K562 (cell line): ENCODE results near the gene KARS1. TPM values are rescaled to one million over a fixed set of nuclear protein-coding genes. Genes with fewer than 3 reads are reported as not detected.

Source experiments
- ATF1 ChIP-seq, 2 experiments: fragments of 450-650 bp in 1 of 2; IDR thresholded peaks; 2 replicates each; pipeline ENCODE4 v1.6.1; 2016; ENCODE audit warnings: missing compliant biosample characterization in 1 of 2, missing genetic modification characterization in 1 of 2
- CBX5 ChIP-seq: IDR thresholded peaks from 2 replicates; pipeline ENCODE4 v1.6.1; 2014; ENCODE audit warnings: low read depth, borderline replicate concordance
- CTBP1 ChIP-seq: fragments of 450-650 bp; IDR thresholded peaks from 2 replicates; pipeline ENCODE4 v1.6.1; 2016; ENCODE audit warnings: borderline replicate concordance
- DDX20 ChIP-seq: fragments of 450-650 bp; IDR thresholded peaks from 2 replicates; pipeline ENCODE4 v1.6.1; 2016; ENCODE audit warnings: missing genetic modification characterization, low read depth, mild to moderate bottlenecking, missing compliant biosample characterization, moderate library complexity
- RBM14 ChIP-seq: fragments of 200-400 bp; formaldehyde crosslinking; IDR thresholded peaks from 2 replicates; pipeline ENCODE4 v1.6.1; 2018; ENCODE audit warnings: low read depth, mild to moderate bottlenecking, low read length, moderate library complexity, borderline replicate concordance; ENCODE audit not compliant: insufficient read depth
- SNRNP70 ChIP-seq: fragments of 200-400 bp; formaldehyde crosslinking; optimal IDR thresholded peaks from 2 replicates; pipeline ENCODE3; 2017; ENCODE audit warnings: low read depth, low read length
- TAF7 ChIP-seq: fragments of 450-650 bp; IDR thresholded peaks from 2 replicates; pipeline ENCODE4 v1.6.1; 2016; ENCODE audit warnings: missing genetic modification characterization, missing compliant biosample characterization
- WHSC1 ChIP-seq: IDR thresholded peaks from one replicate; pipeline ENCODE4 v1.6.1; 2012; ENCODE audit warnings: low read length, control low read depth, inconsistent platforms
- ZFX ChIP-seq: sonication (generic); formaldehyde crosslinking; IDR thresholded peaks from 2 replicates; pipeline ENCODE4 v1.8.0; 2022; ENCODE audit warnings: mild to moderate bottlenecking, missing genetic modification reagents, moderate library complexity
- ZNF124 ChIP-seq: sonication (generic); formaldehyde crosslinking; IDR thresholded peaks from 2 replicates; pipeline ENCODE4 v1.8.1; 2022; ENCODE audit warnings: missing genetic modification reagents
- ZNF165 ChIP-seq: fragments of 250-450 bp; sonication (Bioruptor Pico); IDR thresholded peaks from 2 replicates; pipeline ENCODE4 v1.4.0; 2020; ENCODE audit warnings: borderline replicate concordance
- ZNF274 ChIP-seq: IDR thresholded peaks from 2 replicates; pipeline ENCODE4 v1.6.1; 2011; ENCODE audit warnings: low read depth, mild to moderate bottlenecking, low read length, moderate library complexity, borderline replicate concordance
- ZNF57 ChIP-seq: fragments of 450-650 bp; formaldehyde crosslinking; IDR thresholded peaks from 2 replicates; pipeline ENCODE4 v1.4.0; 2020; ENCODE audit warnings: mild to moderate bottlenecking, moderate library complexity
- ZNF76 ChIP-seq: fragments of 250-450 bp; sonication (Bioruptor Pico); IDR thresholded peaks from 2 replicates; pipeline ENCODE4 v1.4.0; 2020; ENCODE audit warnings: mild to moderate bottlenecking, moderate library complexity, borderline replicate concordance
- polyA plus RNA-seq, 8 experiments: library from polyadenylated mRNA; depleted of rRNA in 4 of 8; stranded (reverse) in 5 of 8; unstranded in 3 of 8; fragments of >200 nt; fragmentation: Nextera tagmentation in 2 of 8; fragmentation: Illumina TruSeq in 1 of 8; extraction: Ambion mirVana in 2 of 8; extraction: Trizol in 1 of 8; gene quantifications; 2 replicates each; pipeline versions ENCODE4 v1.2.1 to v1.2.3, GENCODE V29; 2011 to 2014; ENCODE audit warnings: inconsistent platforms in 1 of 8, missing spikeins in 1 of 8
- total RNA-seq, 7 experiments: library from RNA; depleted of rRNA in 6 of 7; stranded (reverse); fragments of >200 nt in 6 of 7; fragmentation: Illumina TruSeq in 2 of 7; extraction: Trizol in 2 of 7; gene quantifications; 2 replicates each; pipeline versions ENCODE4 v1.2.1 to v1.2.3, GENCODE V29; 2011 to 2021; ENCODE audit warnings: low replicate concordance in 1 of 7
- TF ChIP-seq, protein P1 (sequence below): fragments of 250-450 bp; sonication (Bioruptor Pico); IDR thresholded peaks from 2 replicates; pipeline ENCODE4 v1.8.0; 2021; ENCODE audit warnings: moderate library complexity, mild to moderate bottlenecking, inconsistent platforms
- TF ChIP-seq, protein P2 (sequence below): fragments of 450-650 bp; formaldehyde crosslinking; IDR thresholded peaks from 2 replicates; pipeline ENCODE4 v1.4.0; 2020; ENCODE audit warnings: mild to moderate bottlenecking, moderate library complexity
- TF ChIP-seq, protein P3 (sequence below): sonication (generic); formaldehyde crosslinking; IDR thresholded peaks from 2 replicates; pipeline ENCODE4 v1.8.0; 2022; ENCODE audit warnings: mild to moderate bottlenecking, missing genetic modification reagents
- TF ChIP-seq, protein P4 (sequence below): fragments of 450-650 bp; IDR thresholded peaks from 2 replicates; pipeline ENCODE4 v1.6.1; 2016; ENCODE audit warnings: antibody characterized with exemption
- TF ChIP-seq, protein P5 (sequence below): fragments of 450-650 bp; IDR thresholded peaks from 2 replicates; pipeline ENCODE4 v1.6.1; 2016; ENCODE audit warnings: mild to moderate bottlenecking

KARS1 gene
- total and polyA plus RNA-seq, 9 of the 15 experiments (the other 6 are each of a cell fraction or from before 2014, with no cell fraction given): 223 to 386 (median 304) TPM

DNA sequence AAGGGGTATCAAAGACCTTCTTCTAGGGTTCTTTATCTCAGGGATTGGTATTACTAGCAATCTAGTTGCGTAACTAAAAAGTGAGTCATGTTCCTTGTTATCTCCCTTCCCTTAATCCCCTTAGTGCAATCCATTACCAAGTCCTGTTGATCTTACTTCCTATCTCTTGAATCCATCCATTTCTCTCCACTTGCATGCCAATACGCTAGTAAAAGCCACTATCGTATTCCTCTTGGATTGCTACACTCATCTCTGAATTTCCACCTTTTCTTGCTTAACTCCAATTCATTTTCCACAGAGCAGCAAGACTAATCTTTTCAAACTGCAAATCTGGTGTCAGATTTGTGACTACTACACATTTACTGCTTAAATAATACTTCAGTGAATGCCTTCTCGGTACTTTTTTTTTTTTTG lies 22.5 kb downstream of the KARS1 start (continued):
- TF ChIP-seq, protein P1, sequence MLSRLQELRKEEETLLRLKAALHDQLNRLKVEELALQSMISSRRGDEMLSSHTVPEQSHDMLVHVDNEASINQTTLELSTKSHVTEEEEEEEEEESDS: no peak
- TF ChIP-seq ZNF124 (CRISPR knock-in tag): no peak
- TF ChIP-seq, protein P2, sequence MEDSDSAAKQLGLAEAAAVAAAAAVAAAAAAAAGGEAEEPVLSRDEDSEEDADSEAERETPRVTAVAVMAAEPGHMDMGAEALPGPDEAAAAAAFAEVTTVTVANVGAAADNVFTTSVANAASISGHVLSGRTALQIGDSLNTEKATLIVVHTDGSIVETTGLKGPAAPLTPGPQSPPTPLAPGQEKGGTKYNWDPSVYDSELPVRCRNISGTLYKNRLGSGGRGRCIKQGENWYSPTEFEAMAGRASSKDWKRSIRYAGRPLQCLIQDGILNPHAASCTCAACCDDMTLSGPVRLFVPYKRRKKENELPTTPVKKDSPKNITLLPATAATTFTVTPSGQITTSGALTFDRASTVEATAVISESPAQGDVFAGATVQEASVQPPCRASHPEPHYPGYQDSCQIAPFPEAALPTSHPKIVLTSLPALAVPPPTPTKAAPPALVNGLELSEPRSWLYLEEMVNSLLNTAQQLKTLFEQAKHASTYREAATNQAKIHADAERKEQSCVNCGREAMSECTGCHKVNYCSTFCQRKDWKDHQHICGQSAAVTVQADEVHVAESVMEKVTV (CRISPR knock-in tag): no peak
- TF ChIP-seq, protein P3, sequence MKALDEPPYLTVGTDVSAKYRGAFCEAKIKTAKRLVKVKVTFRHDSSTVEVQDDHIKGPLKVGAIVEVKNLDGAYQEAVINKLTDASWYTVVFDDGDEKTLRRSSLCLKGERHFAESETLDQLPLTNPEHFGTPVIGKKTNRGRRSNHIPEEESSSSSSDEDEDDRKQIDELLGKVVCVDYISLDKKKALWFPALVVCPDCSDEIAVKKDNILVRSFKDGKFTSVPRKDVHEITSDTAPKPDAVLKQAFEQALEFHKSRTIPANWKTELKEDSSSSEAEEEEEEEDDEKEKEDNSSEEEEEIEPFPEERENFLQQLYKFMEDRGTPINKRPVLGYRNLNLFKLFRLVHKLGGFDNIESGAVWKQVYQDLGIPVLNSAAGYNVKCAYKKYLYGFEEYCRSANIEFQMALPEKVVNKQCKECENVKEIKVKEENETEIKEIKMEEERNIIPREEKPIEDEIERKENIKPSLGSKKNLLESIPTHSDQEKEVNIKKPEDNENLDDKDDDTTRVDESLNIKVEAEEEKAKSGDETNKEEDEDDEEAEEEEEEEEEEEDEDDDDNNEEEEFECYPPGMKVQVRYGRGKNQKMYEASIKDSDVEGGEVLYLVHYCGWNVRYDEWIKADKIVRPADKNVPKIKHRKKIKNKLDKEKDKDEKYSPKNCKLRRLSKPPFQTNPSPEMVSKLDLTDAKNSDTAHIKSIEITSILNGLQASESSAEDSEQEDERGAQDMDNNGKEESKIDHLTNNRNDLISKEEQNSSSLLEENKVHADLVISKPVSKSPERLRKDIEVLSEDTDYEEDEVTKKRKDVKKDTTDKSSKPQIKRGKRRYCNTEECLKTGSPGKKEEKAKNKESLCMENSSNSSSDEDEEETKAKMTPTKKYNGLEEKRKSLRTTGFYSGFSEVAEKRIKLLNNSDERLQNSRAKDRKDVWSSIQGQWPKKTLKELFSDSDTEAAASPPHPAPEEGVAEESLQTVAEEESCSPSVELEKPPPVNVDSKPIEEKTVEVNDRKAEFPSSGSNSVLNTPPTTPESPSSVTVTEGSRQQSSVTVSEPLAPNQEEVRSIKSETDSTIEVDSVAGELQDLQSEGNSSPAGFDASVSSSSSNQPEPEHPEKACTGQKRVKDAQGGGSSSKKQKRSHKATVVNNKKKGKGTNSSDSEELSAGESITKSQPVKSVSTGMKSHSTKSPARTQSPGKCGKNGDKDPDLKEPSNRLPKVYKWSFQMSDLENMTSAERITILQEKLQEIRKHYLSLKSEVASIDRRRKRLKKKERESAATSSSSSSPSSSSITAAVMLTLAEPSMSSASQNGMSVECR (CRISPR knock-in tag): no peak
- TF ChIP-seq, protein P4, sequence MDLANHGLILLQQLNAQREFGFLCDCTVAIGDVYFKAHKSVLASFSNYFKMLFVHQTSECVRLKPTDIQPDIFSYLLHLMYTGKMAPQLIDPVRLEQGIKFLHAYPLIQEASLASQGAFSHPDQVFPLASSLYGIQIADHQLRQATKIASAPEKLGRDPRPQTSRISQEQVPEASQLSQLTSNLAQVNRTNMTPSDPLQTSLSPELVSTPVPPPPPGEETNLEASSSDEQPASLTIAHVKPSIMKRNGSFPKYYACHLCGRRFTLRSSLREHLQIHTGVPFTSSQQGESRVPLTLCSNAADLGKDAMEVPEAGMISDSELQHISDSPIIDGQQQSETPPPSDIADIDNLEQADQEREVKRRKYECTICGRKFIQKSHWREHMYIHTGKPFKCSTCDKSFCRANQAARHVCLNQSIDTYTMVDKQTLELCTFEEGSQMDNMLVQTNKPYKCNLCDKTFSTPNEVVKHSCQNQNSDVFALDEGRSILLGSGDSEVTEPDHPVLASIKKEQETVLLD: no peak
- no peak for TF ChIP-seq RBM14
- TF ChIP-seq, protein P5, sequence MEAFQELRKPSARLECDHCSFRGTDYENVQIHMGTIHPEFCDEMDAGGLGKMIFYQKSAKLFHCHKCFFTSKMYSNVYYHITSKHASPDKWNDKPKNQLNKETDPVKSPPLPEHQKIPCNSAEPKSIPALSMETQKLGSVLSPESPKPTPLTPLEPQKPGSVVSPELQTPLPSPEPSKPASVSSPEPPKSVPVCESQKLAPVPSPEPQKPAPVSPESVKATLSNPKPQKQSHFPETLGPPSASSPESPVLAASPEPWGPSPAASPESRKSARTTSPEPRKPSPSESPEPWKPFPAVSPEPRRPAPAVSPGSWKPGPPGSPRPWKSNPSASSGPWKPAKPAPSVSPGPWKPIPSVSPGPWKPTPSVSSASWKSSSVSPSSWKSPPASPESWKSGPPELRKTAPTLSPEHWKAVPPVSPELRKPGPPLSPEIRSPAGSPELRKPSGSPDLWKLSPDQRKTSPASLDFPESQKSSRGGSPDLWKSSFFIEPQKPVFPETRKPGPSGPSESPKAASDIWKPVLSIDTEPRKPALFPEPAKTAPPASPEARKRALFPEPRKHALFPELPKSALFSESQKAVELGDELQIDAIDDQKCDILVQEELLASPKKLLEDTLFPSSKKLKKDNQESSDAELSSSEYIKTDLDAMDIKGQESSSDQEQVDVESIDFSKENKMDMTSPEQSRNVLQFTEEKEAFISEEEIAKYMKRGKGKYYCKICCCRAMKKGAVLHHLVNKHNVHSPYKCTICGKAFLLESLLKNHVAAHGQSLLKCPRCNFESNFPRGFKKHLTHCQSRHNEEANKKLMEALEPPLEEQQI: no peak
- no peak for TF ChIP-seq ZNF165 (CRISPR knock-in tag)
- TF ChIP-seq ATF1 (CRISPR knock-in tag; IDR thresholded peaks at IDR 0.05): no peak
- no peak for TF ChIP-seq ATF1 (tag; IDR thresholded peaks at IDR 0.05)
- peak; percentile 32; the same call in 1 of the 2 replicates for TF ChIP-seq CTBP1
- no peak for TF ChIP-seq WHSC1
- no peak for TF ChIP-seq CBX5
- TF ChIP-seq ZNF76: no peak
- TF ChIP-seq ZNF57: no peak
- TF ChIP-seq TAF7 (tag): no peak
- TF ChIP-seq SNRNP70: no peak
- no peak for TF ChIP-seq DDX20 (tag)
- no peak for TF ChIP-seq ZFX (CRISPR knock-in tag)
- TF ChIP-seq ZNF274: no peak
